ENCODE measurements around the gene CFAP299. TPM values are rescaled to one million over a fixed set of nuclear protein-coding genes. Genes with fewer than 3 reads are reported as not detected.

The CFAP299 gene
- total and polyA plus RNA-seq, 2 donors (not counting 3 experiments of a cell fraction or from before 2014, with no cell fraction given), result not detected

GRCh38 chr4:80999943-81000342 lies 664.4 kb downstream of the CFAP299 start:
- intact Hi-C loops (cut with micrococcal nuclease) (no loop called here), dilution Hi-C loops (cut with MboI; ENCODE audit: extremely low pct_ligation_motif_present, low sequenced_read_pairs) (no loop called here)
- no peaks in the 10 kb centered on the region for H3K9me3 ChIP-seq (replicated peaks; ENCODE audit: control insufficient read depth, insufficient read depth, low read length)
- TF ChIP-seq POLR2AphosphoS5 (IDR thresholded peaks at IDR 0.05; ENCODE audit: insufficient read depth, low read depth, low read length), result no peak
- no peak for TF ChIP-seq GATA2 (IDR thresholded peaks at IDR 0.05; ENCODE audit: insufficient read depth, insufficient read length, low read depth, low read length)
- no peak for TF ChIP-seq FOS (IDR thresholded peaks at IDR 0.05; ENCODE audit: borderline replicate concordance, insufficient read depth, low read length)
- TF ChIP-seq CTCF (IDR thresholded peaks at IDR 0.05; ENCODE audit: extremely low read depth in 1 of 2, insufficient read depth in 1 of 2, low read depth in 1 of 2, low read length in 2 of 2), result no peak
- no peak for TF ChIP-seq POLR2A (IDR thresholded peaks at IDR 0.05; ENCODE audit: low read depth, low read length)
- TF ChIP-seq MYC (IDR thresholded peaks at IDR 0.05; ENCODE audit: low read depth, low read length), result no peak
- TF ChIP-seq EZH2 (IDR thresholded peaks at IDR 0.05; ENCODE audit: borderline replicate concordance, low read depth, low read length, severe bottlenecking), result no peak
- TF ChIP-seq MAX (IDR thresholded peaks at IDR 0.05; ENCODE audit: insufficient read depth, insufficient read length), result no peak
- TF ChIP-seq JUN (IDR thresholded peaks at IDR 0.05; ENCODE audit: borderline replicate concordance, insufficient read depth, insufficient read length, low read depth), result no peak
- H3K27ac ChIP-seq (ENCODE audit: insufficient read depth, low read depth, low read length), result no peak overlapping the region
- no peak overlapping the region for H3K9ac ChIP-seq (replicated peaks; ENCODE audit: extremely low read depth, insufficient read depth, low read length)
- H2AFZ ChIP-seq (ENCODE audit: low read depth, low read length), result no peak overlapping the region
- H3K79me2 ChIP-seq (ENCODE audit: control insufficient read depth, insufficient read depth, low read length), result no peaks in the 10 kb centered on the region
- H3K36me3 ChIP-seq (ENCODE audit: control insufficient read depth in 2 of 2, extremely low read depth in 1 of 2, insufficient read depth in 2 of 2, low read length in 2 of 2), result no peaks in the 10 kb centered on the region
- H4K20me1 ChIP-seq (replicated peaks; ENCODE audit: control insufficient read depth, extremely low read depth, insufficient read depth, low read length), result no peaks in the 10 kb centered on the region
- no peak overlapping the region for H3K4me2 ChIP-seq (ENCODE audit: insufficient read depth, low read length)
- H3K4me3 ChIP-seq (replicated peaks in 1 of 3; ENCODE audit: insufficient read depth in 1 of 3, low read depth in 1 of 3, low read length in 3 of 3), result no peak overlapping the region
- no peaks in the 10 kb centered on the region for H3K27me3 ChIP-seq (ENCODE audit: control insufficient read depth in 2 of 2, insufficient read depth in 2 of 2, low read length in 2 of 2)
- CTCF ChIA-PET, result no interaction called here
- DNase-seq (ENCODE audit: low read depth, low spot score) (no peak), FAIRE-seq (no peak)
- no TSS peak for BruUV-seq (replicated peaks)
- H3K9me1 ChIP-seq (replicated peaks; ENCODE audit: control insufficient read depth, extremely low read depth, insufficient read depth, low read length), result no peaks in the 10 kb centered on the region
- POLR2A ChIA-PET, result no interaction called here
- H3K4me1 ChIP-seq (ENCODE audit: control insufficient read depth, extremely low read depth, insufficient read depth, low read length), result no peaks in the 10 kb centered on the region

All from endothelial cell of umbilical vein (primary cell).